ENCODE measurements around the gene MYBBP1A. TPM values are rescaled to one million over a fixed set of nuclear protein-coding genes. Genes with fewer than 3 reads are reported as not detected.

MYBBP1A gene
- total and polyA plus RNA-seq, 2 experiments from 2014 or later, result 42.4 to 56.4 TPM

GRCh38 chr17:4602041-4602440 lies 46.9 kb upstream of the MYBBP1A start:
- H3K9ac ChIP-seq, result no peak overlapping the region
- in situ Hi-C loops (cut with MboI), result no loop called here

GRCh38 chr17:4601326-4601725 lies 46.1 kb upstream of the MYBBP1A start:
- Histone ChIP-seq H3K9me3 (ENCODE audit: low read depth) (no peaks in the 10 kb centered on the region), H3K79me2 (ENCODE audit: insufficient read depth) (no peaks in the 10 kb centered on the region), H3K36me3 (ENCODE audit: low read depth) (no peaks in the 10 kb centered on the region), H3K4me2 (ENCODE audit: unreplicated experiment) (no peak overlapping the region), H4K20me1 (ENCODE audit: insufficient read depth) (no peaks in the 10 kb centered on the region), H3K9ac (no peak overlapping the region), H3K27ac (no peak overlapping the region), H3F3A (ENCODE audit: insufficient read depth) (no peaks in the 10 kb centered on the region), H2AFZ (no peak overlapping the region), H3K4me1 (ENCODE audit: insufficient read depth) (no peaks in the 10 kb centered on the region), H3K27me3 (replicated peaks; ENCODE audit: insufficient read depth) (peaks cover 28% of the 10 kb centered on the region), H3K4me3 (no peak overlapping the region), H3K9me2 (ENCODE audit: insufficient read depth) (no peaks in the 10 kb centered on the region)
- TF ChIP-seq EZH2 (IDR thresholded peaks at IDR 0.05; ENCODE audit: insufficient read depth, poor library complexity, severe bottlenecking) (no peak), EZH2phosphoT487 (IDR thresholded peaks at IDR 0.05; ENCODE audit: insufficient read depth, low read depth) (no peak)
- WGBS, 2 experiments (ENCODE audit: low coverage in 1 of 2, low lambda C conversion rate in 2 of 2, missing lambda C conversion rate in 2 of 2), result 89 to 100% methylated on average over 3 to 4 of the region's 4 CpGs
- in situ Hi-C loops (cut with MboI), result no loop called here
- no peak for DNase-seq

More at GRCh38 chr17:4602041-4602440, 46.9 kb upstream of the MYBBP1A start:
- H3K4me2 ChIP-seq (ENCODE audit: unreplicated experiment), result no peak overlapping the region
- TF ChIP-seq EZH2 (IDR thresholded peaks at IDR 0.05; ENCODE audit: insufficient read depth, poor library complexity, severe bottlenecking) (no peak), EZH2phosphoT487 (IDR thresholded peaks at IDR 0.05; ENCODE audit: insufficient read depth, low read depth) (no peak)
- no peak overlapping the region for H3K4me3 ChIP-seq
- H3K4me1 ChIP-seq (ENCODE audit: insufficient read depth), result no peaks in the 10 kb centered on the region
- no peaks in the 10 kb centered on the region for H3K9me3 ChIP-seq (ENCODE audit: low read depth)
- no peaks in the 10 kb centered on the region for H3K79me2 ChIP-seq (ENCODE audit: insufficient read depth)
- peaks cover 33% of the 10 kb centered on the region for H3K27me3 ChIP-seq (replicated peaks; ENCODE audit: insufficient read depth)
- H3K36me3 ChIP-seq (ENCODE audit: low read depth), result no peaks in the 10 kb centered on the region
- H2AFZ ChIP-seq, result no peak overlapping the region
- no peaks in the 10 kb centered on the region for H3K9me2 ChIP-seq (ENCODE audit: insufficient read depth)
- WGBS, 2 experiments (ENCODE audit: low coverage in 1 of 2, low lambda C conversion rate in 2 of 2, missing lambda C conversion rate in 2 of 2), result 65% methylated on average over 5 of the region's 5 CpGs
- H3F3A ChIP-seq (ENCODE audit: insufficient read depth), result no peaks in the 10 kb centered on the region
- no peak overlapping the region for H3K27ac ChIP-seq
- DNase-seq, result no peak
- H4K20me1 ChIP-seq (ENCODE audit: insufficient read depth), result no peaks in the 10 kb centered on the region

GRCh38 chr17:4600563-4600962 lies 45.4 kb upstream of the MYBBP1A start:
- no peak overlapping the region for H3K4me2 ChIP-seq (ENCODE audit: unreplicated experiment)
- H3K36me3 ChIP-seq (ENCODE audit: low read depth), result no peaks in the 10 kb centered on the region
- no peak overlapping the region for H2AFZ ChIP-seq
- no peaks in the 10 kb centered on the region for H4K20me1 ChIP-seq (ENCODE audit: insufficient read depth)
- TF ChIP-seq EZH2phosphoT487 (IDR thresholded peaks at IDR 0.05; ENCODE audit: insufficient read depth, low read depth) (no peak), EZH2 (IDR thresholded peaks at IDR 0.05; ENCODE audit: insufficient read depth, poor library complexity, severe bottlenecking) (no peak)
- H3K4me3 ChIP-seq, result no peak overlapping the region
- H3K9ac ChIP-seq, result no peak overlapping the region
- WGBS, 2 experiments (ENCODE audit: low coverage in 1 of 2, low lambda C conversion rate in 2 of 2, missing lambda C conversion rate in 2 of 2), result 74 to 88% methylated on average over 6 to 13 of the region's 13 CpGs
- no peak for DNase-seq
- H3F3A ChIP-seq (ENCODE audit: insufficient read depth), result no peaks in the 10 kb centered on the region
- no peaks in the 10 kb centered on the region for H3K9me3 ChIP-seq (ENCODE audit: low read depth)
- in situ Hi-C loops (cut with MboI), result no loop called here
- H3K4me1 ChIP-seq (ENCODE audit: insufficient read depth), result no peaks in the 10 kb centered on the region
- no peaks in the 10 kb centered on the region for H3K9me2 ChIP-seq (ENCODE audit: insufficient read depth)
- no peaks in the 10 kb centered on the region for H3K79me2 ChIP-seq (ENCODE audit: insufficient read depth)
- peaks cover 28% of the 10 kb centered on the region for H3K27me3 ChIP-seq (replicated peaks; ENCODE audit: insufficient read depth)
- no peak overlapping the region for H3K27ac ChIP-seq

GRCh38 chr17:4599505-4600281 lies 44.5 kb upstream of the MYBBP1A start:
- in situ Hi-C loops (cut with MboI), result no loop called here
- peaks cover 24% of the 10 kb centered on the region for H3K27me3 ChIP-seq (replicated peaks; ENCODE audit: insufficient read depth)
- H3K79me2 ChIP-seq (ENCODE audit: insufficient read depth), result no peaks in the 10 kb centered on the region
- WGBS, 2 experiments (ENCODE audit: low coverage in 1 of 2, low lambda C conversion rate in 2 of 2, missing lambda C conversion rate in 2 of 2), result 6% methylated on average over 19 to 25 of the region's 25 CpGs
- no peak overlapping the region for H3K9ac ChIP-seq
- H4K20me1 ChIP-seq (ENCODE audit: insufficient read depth), result no peaks in the 10 kb centered on the region
- no peaks in the 10 kb centered on the region for H3K9me2 ChIP-seq (ENCODE audit: insufficient read depth)
- DNase-seq, result no peak
- no peak overlapping the region for H3K4me3 ChIP-seq
- no peak overlapping the region for H3K4me2 ChIP-seq (ENCODE audit: unreplicated experiment)
- no peaks in the 10 kb centered on the region for H3K4me1 ChIP-seq (ENCODE audit: insufficient read depth)
- no peaks in the 10 kb centered on the region for H3K36me3 ChIP-seq (ENCODE audit: low read depth)
- H3K9me3 ChIP-seq (ENCODE audit: low read depth), result no peaks in the 10 kb centered on the region
- H3F3A ChIP-seq (ENCODE audit: insufficient read depth), result no peaks in the 10 kb centered on the region
- no peak overlapping the region for H2AFZ ChIP-seq
- H3K27ac ChIP-seq, result no peak overlapping the region
- no peak for TF ChIP-seq EZH2phosphoT487 (IDR thresholded peaks at IDR 0.05; ENCODE audit: insufficient read depth, low read depth)

All from GM23248 (cell line).